ENCODE measurements around the gene TMEM120A. TPM values are rescaled to one million over a fixed set of nuclear protein-coding genes. Genes with fewer than 3 reads are reported as not detected.

TMEM120A gene
- total RNA-seq, 2 experiments from 2014 or later = 25.5 to 27.7 TPM

DNA sequence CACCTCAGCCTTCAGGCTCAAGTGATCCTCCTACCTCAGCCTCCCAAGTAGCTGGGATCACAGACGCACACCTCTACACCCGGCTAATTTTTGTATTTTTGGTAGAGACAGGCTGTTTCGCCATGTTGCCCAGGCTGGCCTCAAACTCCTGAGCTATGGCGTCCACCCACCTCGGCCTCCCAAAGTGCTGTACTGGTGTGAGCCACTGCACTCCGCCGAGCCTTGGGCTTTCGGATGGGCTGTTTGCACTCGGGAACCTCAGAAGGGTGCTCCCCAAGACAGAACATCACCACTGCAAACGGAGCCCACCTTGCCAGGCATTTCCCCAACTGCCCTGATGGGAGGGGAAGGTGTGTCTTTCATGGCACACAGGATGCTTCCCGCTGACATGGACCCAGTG, 27.3 kb downstream of the TMEM120A start:
- H3K4me3 Mint-ChIP-seq = no peak overlapping the region
- peaks cover 10% of the 10 kb centered on the region for H3K4me1 Mint-ChIP-seq
- no peaks in the 10 kb centered on the region for H3K27me3 Mint-ChIP-seq
- POLR2A ChIA-PET = no interaction called here
- no peak overlapping the region for H3K27ac Mint-ChIP-seq
- no peak for DNase-seq
- no peaks in the 10 kb centered on the region for H3K9me3 Mint-ChIP-seq
- peaks cover 6% of the 10 kb centered on the region for H3K36me3 Mint-ChIP-seq
- ATAC-seq (ENCODE audit: low read depth) = no peak

DNA sequence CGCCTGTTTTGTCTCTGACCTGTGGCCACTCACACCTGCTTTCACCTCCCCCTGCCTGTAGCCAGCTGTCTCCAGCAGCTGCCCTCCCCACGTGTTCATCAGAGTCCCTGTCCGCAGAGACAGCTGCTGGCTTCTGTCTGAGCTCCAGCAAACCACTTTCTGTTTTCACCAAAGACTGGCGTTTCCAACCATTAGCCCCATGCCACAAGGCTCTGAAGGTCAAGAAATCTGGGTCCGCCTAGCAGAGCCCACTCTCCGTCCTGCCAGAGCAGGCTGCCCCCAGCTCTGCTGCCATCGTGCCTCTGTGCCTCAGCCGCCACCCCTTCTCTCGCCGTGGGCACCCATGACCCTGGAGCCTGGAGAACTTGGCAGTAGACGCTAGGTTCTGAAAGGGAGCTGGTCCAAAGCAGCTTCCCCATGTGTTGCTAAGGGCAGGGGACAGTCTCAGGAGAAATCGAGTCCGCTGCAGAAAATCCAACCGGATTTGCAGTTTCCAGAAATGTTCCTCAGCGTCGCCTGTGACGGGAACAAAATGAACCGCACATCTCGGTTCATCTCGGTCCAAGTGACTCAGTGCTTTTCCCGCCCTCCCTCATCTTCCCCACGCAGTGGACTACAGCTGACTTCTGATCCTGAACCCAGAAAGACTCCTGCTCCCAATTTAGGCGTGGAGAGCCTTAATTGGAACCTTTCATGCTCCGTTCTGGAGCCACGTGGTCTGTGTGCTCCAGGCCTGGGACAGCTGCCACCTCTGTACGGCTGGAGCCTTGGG, 28.0 kb downstream of the TMEM120A start:
- POLR2A ChIA-PET = no interaction called here
- Mint-ChIP-seq H3K27me3 (no peaks in the 10 kb centered on the region), H3K9me3 (no peaks in the 10 kb centered on the region), H3K4me3 (no peak overlapping the region), H3K27ac (no peak overlapping the region), H3K4me1 (peaks cover 4% of the 10 kb centered on the region), H3K36me3 (peaks cover 3% of the 10 kb centered on the region)
- ATAC-seq (ENCODE audit: low read depth) = no peak
- DNase-seq = no peak

DNA sequence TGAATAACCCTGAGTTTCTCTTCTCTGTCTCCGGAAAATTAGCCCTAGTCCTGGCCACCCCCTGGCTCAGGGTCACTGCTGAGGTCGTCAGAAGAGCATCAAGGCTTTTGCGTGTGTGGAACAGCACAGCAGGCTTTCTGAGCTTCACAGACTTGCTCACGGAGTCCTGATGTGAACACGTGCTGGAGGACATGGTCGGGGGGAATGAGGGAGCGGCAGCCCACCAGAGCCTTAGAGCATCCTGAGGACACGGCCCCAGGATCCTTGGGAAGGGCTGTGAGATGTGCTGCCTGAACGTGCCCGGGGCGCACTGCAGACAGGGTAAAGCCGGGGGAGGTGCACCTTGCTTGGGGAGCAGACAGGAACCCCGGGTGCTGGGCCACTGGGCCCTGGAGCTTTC, 28.8 kb downstream of the TMEM120A start:
- H3K36me3 Mint-ChIP-seq = peaks cover 3% of the 10 kb centered on the region
- peaks cover 4% of the 10 kb centered on the region for H3K4me1 Mint-ChIP-seq
- no peak overlapping the region for H3K27ac Mint-ChIP-seq
- DNase-seq = no peak
- no peak overlapping the region for H3K4me3 Mint-ChIP-seq
- H3K9me3 Mint-ChIP-seq = no peaks in the 10 kb centered on the region
- POLR2A ChIA-PET = no interaction called here
- ATAC-seq (ENCODE audit: low read depth) = no peak
- H3K27me3 Mint-ChIP-seq = no peaks in the 10 kb centered on the region

DNA sequence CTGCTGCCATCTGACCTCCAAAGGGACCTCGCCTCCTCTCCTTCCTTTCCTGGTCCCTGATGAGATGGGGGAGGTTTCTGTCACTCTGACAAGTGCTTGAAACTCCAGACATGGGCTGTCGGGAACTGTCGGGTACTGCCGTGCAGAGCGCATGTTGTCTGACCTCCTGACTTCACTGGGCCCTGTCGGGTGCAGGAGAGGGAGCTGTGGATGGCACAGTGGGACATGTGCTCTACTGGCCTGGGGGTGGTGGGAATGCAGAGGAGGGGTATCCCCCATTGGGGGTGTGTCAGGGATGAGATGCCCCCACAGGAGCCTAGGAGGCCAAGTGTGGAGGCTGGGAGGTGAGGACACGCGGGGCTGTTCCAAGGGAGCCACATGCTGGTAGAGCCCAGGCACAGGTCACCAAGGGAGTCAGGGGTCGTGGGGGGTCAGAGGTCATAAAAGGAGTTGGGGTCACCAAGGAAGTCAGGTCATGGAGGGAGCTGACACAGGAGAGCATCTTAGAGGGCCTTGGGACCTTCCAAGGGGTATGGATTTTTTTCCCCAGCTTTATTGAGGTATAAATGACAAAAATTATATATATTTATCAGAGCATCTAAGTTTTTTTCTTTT, 30.9 kb downstream of the TMEM120A start:
- DNase-seq (no peak), ATAC-seq (ENCODE audit: low read depth) (no peak)
- Mint-ChIP-seq H3K4me3 (no peak overlapping the region), H3K4me1 (peaks cover 4% of the 10 kb centered on the region), H3K27ac (no peak overlapping the region), H3K9me3 (no peaks in the 10 kb centered on the region), H3K36me3 (peaks cover 3% of the 10 kb centered on the region), H3K27me3 (no peaks in the 10 kb centered on the region)
- POLR2A ChIA-PET = no interaction called here

DNA sequence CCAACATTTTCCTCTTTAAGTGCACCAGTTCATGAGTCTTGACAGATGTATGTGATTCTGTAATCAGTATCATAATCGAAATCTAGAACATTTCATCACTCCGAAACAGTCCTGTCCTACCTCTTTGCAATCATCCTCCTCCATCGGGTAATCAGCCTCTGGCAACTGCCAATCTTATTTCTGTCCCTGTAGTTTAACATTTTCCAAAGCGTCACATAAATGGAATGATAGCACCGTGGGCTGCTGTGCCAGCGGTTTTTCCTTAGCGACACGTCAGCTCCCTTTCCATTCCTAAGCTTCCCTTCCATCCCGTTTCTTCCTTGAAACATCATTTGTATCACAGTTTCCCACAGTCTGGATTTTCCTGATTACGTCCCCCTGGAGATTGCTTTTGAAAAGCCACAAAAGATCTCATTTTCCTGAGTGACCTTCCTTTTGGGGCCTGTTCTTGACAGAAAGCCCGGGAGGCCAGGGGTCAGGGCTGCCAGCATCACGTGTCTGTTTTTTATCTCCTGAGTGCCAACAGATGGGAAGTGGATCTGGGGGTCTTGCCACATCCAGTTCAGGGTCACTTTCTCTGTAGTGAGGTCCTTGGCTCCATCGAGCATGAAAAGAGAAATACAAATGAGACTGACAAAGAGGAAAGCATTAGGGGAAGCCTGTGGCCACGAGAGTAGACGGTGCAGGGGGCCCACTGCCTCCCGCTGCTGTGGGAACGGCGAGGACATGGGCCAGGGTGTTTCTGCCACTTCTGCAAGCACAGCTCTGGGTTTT, 31.6 kb downstream of the TMEM120A start:
- Mint-ChIP-seq H3K27ac (no peak overlapping the region), H3K9me3 (no peaks in the 10 kb centered on the region), H3K4me3 (no peak overlapping the region), H3K4me1 (peaks cover 4% of the 10 kb centered on the region), H3K27me3 (no peaks in the 10 kb centered on the region), H3K36me3 (peaks cover 4% of the 10 kb centered on the region)
- POLR2A ChIA-PET = no interaction called here
- ATAC-seq (ENCODE audit: low read depth) (no peak), DNase-seq (no peak)

DNA sequence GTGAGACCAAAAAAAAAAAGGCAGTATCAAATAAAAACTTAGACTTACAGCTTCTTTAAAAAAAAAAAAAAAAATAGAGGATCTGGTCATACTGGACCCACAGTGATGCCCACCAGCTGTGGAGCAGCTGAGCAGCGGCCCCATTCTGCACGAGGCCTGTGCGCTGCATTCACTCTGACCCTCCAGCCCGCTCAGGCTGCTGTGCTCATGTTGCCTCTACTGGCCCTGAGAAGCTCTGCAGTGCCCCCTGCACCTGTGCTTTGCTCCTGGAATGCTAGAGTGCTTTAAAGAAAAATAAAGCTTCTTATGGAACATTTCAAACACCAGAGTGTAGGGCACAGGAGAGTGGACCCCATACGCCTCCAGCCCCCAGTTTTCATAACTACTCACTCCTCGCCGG, 33.2 kb downstream of the TMEM120A start:
- Mint-ChIP-seq H3K4me3 (no peak overlapping the region), H3K27ac (no peak overlapping the region), H3K36me3 (peaks cover 3% of the 10 kb centered on the region), H3K9me3 (no peaks in the 10 kb centered on the region), H3K4me1 (peaks cover 4% of the 10 kb centered on the region), H3K27me3 (no peaks in the 10 kb centered on the region)
- DNase-seq (no peak), ATAC-seq (ENCODE audit: low read depth) (no peak)
- POLR2A ChIA-PET = no interaction called here

DNA sequence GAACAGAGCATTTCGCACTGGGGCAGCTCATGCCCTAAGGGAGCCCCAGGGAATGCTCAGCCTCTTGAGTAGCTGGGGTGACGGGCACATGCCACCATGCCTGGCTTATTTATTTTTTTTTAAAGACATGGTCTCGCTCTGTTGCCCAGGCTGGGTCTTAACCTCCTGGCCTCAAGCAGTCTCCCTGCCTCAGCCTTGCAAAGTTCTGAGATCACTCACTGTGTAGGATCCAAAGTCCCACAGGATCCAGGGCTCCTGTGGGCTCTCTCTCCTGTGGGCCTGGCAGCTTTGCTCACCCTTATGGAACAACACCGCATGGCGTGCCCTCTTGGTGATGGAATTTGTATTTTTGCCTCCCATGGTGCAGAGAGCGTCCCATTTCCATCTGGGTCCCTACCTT, 34.0 kb downstream of the TMEM120A start:
- peaks cover 4% of the 10 kb centered on the region for H3K4me1 Mint-ChIP-seq
- H3K9me3 Mint-ChIP-seq = no peaks in the 10 kb centered on the region
- peaks cover 1% of the 10 kb centered on the region for H3K36me3 Mint-ChIP-seq
- ATAC-seq (ENCODE audit: low read depth) (no peak), DNase-seq (no peak)
- no peak overlapping the region for H3K27ac Mint-ChIP-seq
- no peaks in the 10 kb centered on the region for H3K27me3 Mint-ChIP-seq
- no peak overlapping the region for H3K4me3 Mint-ChIP-seq
- POLR2A ChIA-PET = no interaction called here

DNA sequence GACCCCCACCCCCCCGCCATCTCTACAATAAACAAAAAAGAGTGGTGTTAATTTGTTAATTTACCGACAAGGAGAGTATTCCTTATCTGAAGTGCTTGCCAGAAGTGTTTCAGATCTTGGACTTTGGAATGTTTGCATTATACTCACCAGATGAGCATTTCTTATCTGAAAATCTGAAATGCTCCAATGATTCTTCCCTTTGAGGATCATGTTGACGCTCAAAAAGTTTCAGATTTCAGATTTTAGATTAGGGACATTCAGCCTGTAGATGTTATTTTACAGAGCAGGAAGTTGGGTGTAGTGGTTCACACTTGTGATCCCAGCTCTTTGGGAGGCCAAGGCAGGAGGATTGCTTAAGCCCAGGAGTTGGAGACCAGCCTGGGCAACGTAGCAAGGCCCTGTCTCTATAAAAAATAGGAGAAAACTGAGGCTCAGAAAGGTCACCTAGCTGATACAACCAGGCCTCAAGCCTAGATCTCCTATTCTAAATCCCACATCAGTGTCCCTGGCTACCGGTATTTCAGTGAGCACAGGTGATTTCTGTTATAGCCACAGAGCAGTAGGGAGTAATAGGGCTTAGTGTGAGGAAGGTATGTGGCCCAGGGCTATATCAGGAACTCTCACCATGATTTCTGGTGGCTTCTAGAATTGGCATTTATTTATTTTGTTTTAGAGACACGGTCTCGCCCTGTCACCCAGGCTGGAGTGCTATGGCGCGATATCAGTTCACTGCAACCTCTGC, 35.4 kb downstream of the TMEM120A start:
- POLR2A ChIA-PET = no interaction called here
- H3K9me3 Mint-ChIP-seq = no peaks in the 10 kb centered on the region
- ATAC-seq (ENCODE audit: low read depth) (no peak), DNase-seq (no peak)
- peaks cover 4% of the 10 kb centered on the region for H3K4me1 Mint-ChIP-seq
- H3K27ac Mint-ChIP-seq = no peak overlapping the region
- peaks cover 1% of the 10 kb centered on the region for H3K36me3 Mint-ChIP-seq
- H3K27me3 Mint-ChIP-seq = no peaks in the 10 kb centered on the region
- H3K4me3 Mint-ChIP-seq = no peak overlapping the region

DNA sequence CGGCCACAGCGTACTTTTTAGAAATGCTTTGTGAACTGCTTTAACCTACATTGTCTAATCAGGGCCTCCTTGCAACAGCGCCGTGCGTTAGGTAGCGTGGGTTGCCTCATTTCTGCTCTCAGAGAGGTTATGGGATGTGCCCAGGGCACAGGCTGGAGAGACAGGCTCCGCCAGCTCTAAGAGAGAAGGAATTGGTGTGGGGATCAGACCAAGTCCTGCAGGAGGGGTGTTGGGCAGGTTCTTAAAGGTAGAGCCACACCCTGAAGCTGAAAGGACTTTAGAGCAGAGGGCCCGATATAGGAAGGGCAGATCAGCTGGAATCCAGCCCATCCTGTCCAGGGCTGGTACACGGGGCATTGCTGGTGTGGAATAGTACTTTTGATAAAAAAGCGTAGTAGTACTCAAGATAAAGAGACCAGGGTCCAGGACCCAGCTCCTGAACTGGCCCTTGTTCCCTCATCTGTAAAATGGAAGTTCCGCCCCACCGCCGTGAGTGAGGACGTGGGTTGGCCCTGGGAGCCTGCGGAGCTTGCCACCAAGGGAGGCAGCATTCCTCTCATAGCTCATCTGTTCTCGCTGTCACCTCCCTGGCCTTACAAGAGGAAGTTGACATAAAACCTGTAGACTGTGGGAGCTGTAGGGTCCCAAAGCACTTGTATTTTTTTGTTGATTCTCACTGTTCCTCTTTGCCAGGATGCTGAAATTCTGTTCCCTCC, 37.2 kb downstream of the TMEM120A start:
- POLR2A ChIA-PET = no interaction called here

DNA sequence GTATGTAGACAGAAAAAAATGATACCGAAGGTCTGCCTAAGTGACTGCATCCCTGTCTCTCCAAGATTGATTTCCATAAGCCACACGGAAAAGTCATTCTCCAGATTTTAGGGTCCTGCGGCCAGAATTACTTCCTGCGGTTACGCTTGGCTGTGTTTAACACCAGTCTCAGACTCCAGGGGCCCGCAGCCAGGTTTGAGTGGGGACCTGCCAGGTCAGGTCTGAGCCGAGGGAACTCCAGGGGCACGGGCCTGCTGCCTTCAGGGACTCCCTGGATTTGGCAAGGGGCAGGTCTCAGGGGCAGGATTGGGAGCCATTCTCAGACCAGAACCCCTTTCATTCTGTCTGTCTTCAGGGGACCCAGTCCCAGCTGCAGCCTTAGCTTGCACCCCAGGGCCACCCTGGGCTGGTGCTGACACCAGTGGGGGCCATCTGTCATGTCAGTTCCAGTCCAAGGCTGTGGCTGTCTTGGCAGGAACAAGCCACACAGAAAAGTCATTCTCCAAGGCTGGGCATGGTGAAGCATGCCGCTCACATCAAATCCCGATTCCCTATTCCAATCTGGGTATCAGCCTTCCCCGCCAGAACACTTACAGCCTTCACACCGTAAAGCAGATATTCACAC, 39.0 kb downstream of the TMEM120A start:
- DNase-seq (no peak), ATAC-seq (ENCODE audit: low read depth) (no peak)
- H3K9me3 Mint-ChIP-seq = no peaks in the 10 kb centered on the region
- H3K4me1 Mint-ChIP-seq = no peaks in the 10 kb centered on the region
- POLR2A ChIA-PET = no interaction called here
- no peak overlapping the region for H3K27ac Mint-ChIP-seq
- no peaks in the 10 kb centered on the region for H3K27me3 Mint-ChIP-seq
- no peak overlapping the region for H3K4me3 Mint-ChIP-seq
- peaks cover 1% of the 10 kb centered on the region for H3K36me3 Mint-ChIP-seq

More for the DNA sequence above, 37.2 kb downstream of the TMEM120A start:
- no peak overlapping the region for H3K4me3 Mint-ChIP-seq
- H3K27ac Mint-ChIP-seq = no peak overlapping the region
- H3K36me3 Mint-ChIP-seq = peaks cover 1% of the 10 kb centered on the region
- DNase-seq = no peak
- no peaks in the 10 kb centered on the region for H3K4me1 Mint-ChIP-seq
- no peaks in the 10 kb centered on the region for H3K9me3 Mint-ChIP-seq
- H3K27me3 Mint-ChIP-seq = no peaks in the 10 kb centered on the region
- ATAC-seq (ENCODE audit: low read depth) = no peak

DNA sequence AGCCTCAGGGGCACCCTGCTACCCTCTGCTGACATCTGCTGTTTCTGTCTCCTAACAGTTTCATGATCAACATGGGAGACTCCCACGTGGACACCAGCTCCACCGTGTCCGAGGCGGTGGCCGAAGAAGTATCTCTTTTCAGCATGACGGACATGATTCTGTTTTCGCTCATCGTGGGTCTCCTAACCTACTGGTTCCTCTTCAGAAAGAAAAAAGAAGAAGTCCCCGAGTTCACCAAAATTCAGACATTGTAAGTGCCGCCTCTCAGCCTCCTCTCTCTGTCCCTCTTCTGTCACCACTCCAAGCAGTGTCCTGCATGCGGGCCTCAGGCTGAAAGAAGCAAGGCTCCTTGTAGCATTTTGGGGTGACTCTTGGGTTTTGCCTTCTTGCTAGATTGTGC, 40.5 kb downstream of the TMEM120A start:
- POLR2A ChIA-PET = no interaction called here
- no peak overlapping the region for H3K27ac Mint-ChIP-seq
- DNase-seq (no peak), ATAC-seq (ENCODE audit: low read depth) (no peak)
- H3K4me3 Mint-ChIP-seq = no peak overlapping the region
- H3K9me3 Mint-ChIP-seq = no peaks in the 10 kb centered on the region
- no peaks in the 10 kb centered on the region for H3K4me1 Mint-ChIP-seq
- peaks cover 1% of the 10 kb centered on the region for H3K36me3 Mint-ChIP-seq
- H3K27me3 Mint-ChIP-seq = no peaks in the 10 kb centered on the region

DNA sequence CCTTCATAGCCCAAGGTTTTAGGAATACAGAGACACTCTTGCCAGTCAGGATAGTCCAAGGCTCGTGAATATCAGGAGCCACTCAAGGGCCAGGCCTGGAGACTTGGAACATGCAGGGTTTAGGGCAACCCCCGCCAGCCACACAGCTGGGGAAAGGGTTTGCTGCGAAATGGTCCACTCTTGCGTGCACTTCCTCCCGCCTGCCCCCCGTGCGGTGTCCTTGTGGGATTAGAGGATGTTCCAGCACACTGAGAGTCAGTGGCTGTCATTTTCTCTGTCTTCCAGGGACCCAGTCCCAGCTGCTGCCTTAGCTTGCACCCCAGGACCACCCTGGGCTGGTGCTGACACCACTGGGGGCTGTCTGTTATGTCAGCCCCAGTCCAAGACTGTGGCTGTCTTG, 41.0 kb downstream of the TMEM120A start:
- ATAC-seq (ENCODE audit: low read depth) (no peak), DNase-seq (no peak)
- no peak overlapping the region for H3K4me3 Mint-ChIP-seq
- H3K9me3 Mint-ChIP-seq = no peaks in the 10 kb centered on the region
- no peak overlapping the region for H3K27ac Mint-ChIP-seq
- H3K4me1 Mint-ChIP-seq = no peaks in the 10 kb centered on the region
- POLR2A ChIA-PET = no interaction called here
- peaks cover 1% of the 10 kb centered on the region for H3K36me3 Mint-ChIP-seq
- H3K27me3 Mint-ChIP-seq = no peaks in the 10 kb centered on the region

DNA sequence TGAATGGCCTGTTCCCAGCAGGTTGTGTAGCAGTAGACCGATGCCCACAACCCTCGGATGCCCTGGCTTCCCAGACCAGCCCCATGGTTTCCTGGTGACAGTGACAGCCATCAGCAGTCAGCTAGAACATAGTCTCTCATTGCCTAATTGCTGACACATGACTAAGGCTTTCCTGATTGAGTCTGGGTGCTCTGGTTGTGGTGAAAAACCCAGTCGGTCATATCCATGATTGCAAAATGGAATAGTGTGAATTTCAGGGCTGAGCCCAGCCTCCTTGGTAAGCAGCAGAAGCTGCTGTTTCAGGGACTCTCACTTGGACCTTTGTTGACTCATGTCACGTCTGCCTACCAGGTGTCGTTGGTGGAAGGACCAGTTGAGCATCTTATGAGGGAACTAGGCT, 42.9 kb downstream of the TMEM120A start:
- H3K4me3 Mint-ChIP-seq = no peak overlapping the region
- H3K36me3 Mint-ChIP-seq = no peaks in the 10 kb centered on the region
- no peaks in the 10 kb centered on the region for H3K9me3 Mint-ChIP-seq
- ATAC-seq (ENCODE audit: low read depth) (no peak), DNase-seq (no peak)
- no peak overlapping the region for H3K27ac Mint-ChIP-seq
- H3K4me1 Mint-ChIP-seq = no peaks in the 10 kb centered on the region
- H3K27me3 Mint-ChIP-seq = no peaks in the 10 kb centered on the region
- POLR2A ChIA-PET = no interaction called here

Data from activated naive CD8-positive, alpha-beta T cell treated with anti-CD3 and anti-CD28 coated beads, Interleukin-2, amount 10 ng/mL, durations not matched to agents 7 days and 5 days (primary cell).